PC-9 (cell line): Measurements from ENCODE around the gene USP10.

Source experiments
- EZH2 ChIP-seq: fragments of 200-600 bp; sonication (generic); IDR thresholded peaks from 2 replicates; pipeline ENCODE4 v1.8.0; 2017; ENCODE audit warnings: antibody characterized with exemption, low read depth
- TF ChIP-seq, protein P1 (sequence below): fragments of 200-600 bp; sonication (generic); conservative IDR thresholded peaks from 2 replicates; pipeline ENCODE4 v1.6.1; 2017; ENCODE audit warnings: mixed run types, antibody characterized with exemption, mild to moderate bottlenecking, moderate library complexity

- TF ChIP-seq, protein P1, sequence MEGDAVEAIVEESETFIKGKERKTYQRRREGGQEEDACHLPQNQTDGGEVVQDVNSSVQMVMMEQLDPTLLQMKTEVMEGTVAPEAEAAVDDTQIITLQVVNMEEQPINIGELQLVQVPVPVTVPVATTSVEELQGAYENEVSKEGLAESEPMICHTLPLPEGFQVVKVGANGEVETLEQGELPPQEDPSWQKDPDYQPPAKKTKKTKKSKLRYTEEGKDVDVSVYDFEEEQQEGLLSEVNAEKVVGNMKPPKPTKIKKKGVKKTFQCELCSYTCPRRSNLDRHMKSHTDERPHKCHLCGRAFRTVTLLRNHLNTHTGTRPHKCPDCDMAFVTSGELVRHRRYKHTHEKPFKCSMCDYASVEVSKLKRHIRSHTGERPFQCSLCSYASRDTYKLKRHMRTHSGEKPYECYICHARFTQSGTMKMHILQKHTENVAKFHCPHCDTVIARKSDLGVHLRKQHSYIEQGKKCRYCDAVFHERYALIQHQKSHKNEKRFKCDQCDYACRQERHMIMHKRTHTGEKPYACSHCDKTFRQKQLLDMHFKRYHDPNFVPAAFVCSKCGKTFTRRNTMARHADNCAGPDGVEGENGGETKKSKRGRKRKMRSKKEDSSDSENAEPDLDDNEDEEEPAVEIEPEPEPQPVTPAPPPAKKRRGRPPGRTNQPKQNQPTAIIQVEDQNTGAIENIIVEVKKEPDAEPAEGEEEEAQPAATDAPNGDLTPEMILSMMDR = no peak
- TF ChIP-seq EZH2 = no peak
Measured at GRCh38 chr16:84667600-84668309, 32.0 kb upstream of the USP10 start.
